GM15510 (cell line): ENCODE measurements around the gene HK1.

Source experiments
- POLR2A ChIP-seq: IDR thresholded peaks from 3 replicates; pipeline ENCODE4 v1.6.1; 2011; ENCODE audit warnings: borderline replicate concordance; ENCODE audit not compliant: insufficient read length; ENCODE audit errors: extremely low read depth

Gene HK1

DNA sequence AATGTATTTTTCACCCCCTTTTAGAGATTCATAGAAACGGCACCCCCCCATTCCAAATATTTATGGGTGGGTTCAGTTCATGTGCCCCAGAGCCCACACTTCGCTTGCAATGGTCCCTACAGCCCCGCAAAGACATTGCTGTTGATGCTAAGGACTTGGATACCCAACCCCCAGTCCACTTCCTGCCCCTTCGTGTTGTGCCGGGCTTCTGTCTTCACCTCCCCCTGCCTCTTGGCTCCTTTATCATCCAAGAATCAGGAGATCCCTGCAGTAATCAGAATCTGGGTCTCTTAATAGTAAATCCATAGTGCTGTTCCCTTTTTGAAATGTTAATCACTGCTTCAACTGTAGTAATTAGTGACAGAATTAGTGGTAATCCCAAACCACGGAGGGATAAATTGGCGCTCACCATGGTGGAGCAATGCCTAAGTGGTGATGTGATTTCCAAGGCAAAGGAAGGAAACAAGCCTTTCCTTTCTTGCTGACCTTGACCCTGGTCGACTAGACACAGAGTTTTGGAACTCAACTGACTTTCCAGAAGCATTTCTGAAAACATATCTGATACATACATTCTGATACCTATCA lies 67.7 kb downstream of the HK1 start:
- no peak for TF ChIP-seq POLR2A

DNA sequence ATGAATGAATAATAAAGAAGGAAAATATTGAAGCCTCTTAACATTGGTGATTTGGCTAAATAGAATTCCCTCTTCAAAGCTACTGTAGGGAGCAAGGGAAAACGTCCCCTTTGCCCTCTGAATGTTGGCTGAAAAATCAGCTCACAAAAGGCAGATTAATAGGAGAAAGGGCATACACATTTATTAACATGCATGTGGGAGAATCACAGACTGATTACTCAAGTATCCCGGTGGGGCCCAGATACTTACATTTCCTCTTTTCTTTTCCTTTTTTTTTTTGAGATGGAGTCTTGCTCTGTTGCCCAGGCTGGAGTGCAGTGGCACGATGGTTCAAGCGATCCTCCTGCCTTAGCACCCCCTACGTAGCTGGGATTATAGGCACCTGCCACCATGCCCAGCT lies 68.5 kb downstream of the HK1 start:
- no peak for TF ChIP-seq POLR2A

DNA sequence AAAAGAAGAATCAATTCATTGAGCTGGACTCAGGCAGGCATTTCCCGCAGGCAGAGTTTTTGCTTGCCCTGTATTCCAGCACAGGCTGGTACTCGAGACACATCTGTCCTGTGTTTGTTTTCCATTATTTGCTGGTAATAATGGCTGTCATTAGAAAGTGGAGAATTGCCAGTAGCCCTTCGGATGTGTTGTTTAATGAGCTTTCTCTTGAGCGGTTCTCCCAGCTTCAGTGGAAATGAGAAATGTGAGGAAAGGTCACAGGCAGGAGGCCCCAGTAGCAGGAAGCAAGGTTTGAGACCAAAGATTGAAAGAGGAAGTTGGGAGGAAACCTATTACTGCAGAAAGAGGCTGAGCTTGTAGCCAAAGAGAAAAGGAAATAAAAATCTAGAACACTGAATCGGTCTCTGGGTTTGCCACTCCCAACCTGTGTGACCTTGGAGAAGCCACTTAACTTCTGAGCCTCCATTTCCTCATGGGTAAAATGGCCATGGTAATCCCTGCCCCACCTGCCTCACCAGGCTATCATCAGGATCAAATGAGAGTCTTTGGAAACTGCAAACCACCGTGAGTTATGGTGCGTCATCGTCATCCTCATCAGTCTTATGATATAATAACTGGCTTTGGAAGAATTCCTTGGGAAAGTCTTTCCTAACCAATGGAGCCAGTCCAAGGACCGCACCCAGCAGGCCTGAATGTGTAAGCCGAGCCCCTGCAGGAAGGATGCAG lies 70.7 kb downstream of the HK1 start:
- no peak for TF ChIP-seq POLR2A

DNA sequence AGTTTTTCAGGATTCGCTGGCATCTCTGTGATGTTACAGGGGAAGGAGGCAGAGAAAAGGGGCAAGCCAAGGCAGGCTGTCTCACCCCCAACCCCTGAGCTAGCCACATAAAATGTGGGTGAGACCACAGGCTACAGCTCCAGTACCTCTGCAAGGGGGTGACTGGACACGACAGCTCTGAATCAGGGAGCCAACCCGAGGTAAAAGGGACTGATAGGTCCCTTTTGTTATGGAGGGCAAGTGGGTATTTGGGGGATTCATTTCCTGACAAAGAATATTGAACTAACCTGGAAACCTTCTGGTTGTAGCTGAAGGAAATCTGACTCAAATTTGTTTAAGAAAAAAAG lies 71.2 kb downstream of the HK1 start:
- TF ChIP-seq POLR2A = no peak

DNA sequence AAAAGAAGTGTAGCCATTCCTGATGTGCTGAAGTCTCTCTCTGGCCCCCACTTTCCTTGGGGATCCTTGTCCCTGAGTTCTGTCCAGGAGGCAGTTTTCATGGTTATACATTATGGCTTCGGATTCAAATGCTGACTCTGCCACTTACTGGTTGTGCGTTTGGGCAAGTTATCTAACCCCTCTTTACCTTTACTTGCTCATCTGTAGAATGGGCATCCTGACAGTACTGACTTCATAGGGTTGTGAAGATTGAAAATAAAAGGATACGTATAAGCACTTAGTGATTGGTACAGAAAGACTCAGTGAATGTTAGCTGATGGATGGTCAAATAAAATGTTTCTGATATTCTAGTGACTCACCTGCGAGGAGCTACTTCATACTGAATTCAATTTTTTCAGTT lies 73.3 kb downstream of the HK1 start:
- TF ChIP-seq POLR2A = no peak

DNA sequence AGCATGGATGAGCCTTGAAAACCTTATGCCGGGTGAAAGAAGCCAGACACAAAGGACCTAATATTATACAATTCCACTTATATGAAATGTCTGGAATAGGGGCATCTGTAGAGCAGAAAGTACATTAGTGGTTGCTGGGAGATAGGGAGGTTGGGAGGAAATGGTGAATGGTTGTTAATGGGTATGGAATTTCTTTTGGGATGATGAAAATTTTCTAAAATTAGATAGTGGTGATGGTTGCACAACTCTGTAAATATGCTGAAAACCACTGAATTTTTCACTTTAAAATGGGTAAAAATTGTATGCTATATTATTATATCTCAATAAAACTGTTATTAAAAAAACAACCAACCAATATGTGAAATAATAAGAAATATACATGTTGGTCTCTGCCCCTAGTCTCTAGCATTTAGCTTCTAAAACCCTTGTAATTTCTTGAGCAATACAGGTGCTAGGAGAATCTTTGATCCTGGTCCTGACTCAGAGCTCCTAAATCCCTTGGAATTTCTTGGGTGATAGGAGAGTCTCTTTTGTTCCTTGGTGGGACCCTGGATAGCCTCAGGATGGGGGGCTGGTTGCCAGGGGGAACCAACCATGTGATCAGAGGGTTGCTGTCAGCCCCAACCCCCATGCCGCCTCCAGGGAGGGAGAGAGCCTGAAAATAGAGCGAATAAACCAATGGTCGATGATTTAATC lies 74.4 kb downstream of the HK1 start:
- no peak for TF ChIP-seq POLR2A

DNA sequence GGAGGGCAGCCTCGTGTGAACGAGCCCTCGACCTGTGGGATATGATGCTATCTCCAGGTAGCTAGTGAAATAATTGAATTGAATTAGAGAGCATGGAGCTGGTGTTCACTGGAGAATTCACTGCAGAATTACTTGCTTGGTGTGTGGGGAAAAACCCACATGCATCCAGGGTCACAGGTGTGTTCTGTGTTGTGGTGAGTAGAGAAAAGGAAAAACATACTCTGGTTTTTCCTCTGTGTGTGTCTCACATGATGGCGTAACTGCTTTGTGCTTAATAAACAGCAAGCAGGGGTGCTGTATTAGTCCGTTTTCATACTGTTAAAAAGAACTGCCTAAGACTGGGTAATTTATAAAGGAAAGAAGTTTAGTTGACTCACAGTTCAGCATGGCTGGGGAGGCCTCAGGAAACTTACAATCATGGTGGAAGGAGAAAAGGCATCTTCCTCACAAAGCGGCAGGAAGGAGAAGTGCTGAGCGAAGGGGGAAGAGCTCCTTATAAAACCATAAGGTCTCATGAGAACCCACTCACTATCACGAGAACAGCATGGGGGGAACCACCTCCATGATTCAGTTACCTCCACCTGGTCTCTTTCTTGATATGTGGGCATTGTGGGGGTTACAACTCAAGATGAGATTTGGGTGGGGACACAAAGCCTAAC lies 75.8 kb downstream of the HK1 start:
- TF ChIP-seq POLR2A = no peak

DNA sequence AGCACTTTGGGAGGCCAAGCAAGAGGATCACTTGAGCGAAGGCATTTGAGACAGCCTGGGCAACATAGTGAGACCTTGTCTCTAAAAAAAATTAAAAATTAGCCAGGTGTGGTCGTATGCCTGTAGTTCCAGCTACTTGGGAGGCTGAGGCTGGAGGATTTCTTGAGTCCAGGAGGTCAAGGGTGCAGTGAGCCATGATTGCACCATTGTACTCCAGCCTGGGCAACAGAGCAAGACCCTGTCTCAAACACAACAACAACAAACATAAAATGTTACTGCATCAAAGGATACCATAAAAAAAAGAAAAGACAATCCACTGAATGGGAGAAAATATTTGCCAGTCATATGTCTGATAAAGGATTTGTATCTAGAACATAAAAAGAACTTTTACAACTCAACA lies 77.9 kb downstream of the HK1 start:
- no peak for TF ChIP-seq POLR2A

DNA sequence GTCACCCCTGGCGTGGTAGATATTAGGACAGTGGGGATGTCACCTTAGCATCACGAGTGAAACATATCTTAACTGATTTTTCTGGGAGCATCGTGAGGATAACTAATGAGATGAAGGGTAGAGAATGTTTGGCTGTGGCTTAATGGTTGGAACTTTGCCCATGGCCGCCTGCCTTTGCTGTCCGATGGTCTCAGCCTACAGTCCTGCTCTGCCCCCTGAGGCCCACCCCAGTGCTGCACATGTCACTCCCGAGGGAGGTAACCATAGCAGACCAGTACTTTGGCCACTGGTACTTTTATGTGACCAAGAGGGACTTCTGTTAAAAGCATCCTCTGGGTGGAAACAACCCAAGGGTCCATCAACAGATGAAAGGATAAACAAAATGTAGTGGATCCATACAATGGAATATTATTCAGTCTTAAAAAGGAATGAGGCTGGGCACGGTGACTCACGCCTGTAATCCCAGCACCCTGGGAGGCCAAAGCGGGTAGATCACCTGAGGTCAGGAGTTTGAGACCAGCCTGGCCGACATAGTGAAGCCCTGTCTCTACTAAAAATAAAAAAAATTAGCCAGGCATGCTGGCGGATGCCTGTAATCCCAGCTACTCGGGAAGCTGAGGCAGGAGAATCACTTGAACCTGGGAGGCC lies 80.0 kb downstream of the HK1 start:
- TF ChIP-seq POLR2A = no peak

- TF ChIP-seq POLR2A = no peak
These were observed 80.9 kb downstream of the HK1 start for GRCh38 chr10:69359148-69359547.

DNA sequence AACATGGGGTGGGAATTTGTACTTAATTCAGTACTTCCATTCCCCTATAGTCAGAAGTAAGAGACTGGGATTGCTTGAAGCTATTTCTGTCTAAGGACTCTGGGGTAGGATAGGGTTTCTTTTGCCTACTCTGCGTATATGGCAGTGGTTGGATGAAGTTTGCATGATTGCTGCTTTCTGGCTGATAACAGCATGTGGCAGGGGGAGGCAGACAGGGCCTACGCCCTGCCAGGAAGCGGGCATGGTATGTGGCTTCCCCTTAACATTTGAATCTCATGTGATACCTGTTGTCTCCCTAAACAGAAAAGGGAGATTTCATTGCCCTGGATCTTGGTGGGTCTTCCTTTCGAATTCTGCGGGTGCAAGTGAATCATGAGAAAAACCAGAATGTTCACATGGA lies 81.3 kb downstream of the HK1 start:
- TF ChIP-seq POLR2A = no peak

GRCh38 chr10:69360485-69361302 lies 82.4 kb downstream of the HK1 start:
- no peak for TF ChIP-seq POLR2A

DNA sequence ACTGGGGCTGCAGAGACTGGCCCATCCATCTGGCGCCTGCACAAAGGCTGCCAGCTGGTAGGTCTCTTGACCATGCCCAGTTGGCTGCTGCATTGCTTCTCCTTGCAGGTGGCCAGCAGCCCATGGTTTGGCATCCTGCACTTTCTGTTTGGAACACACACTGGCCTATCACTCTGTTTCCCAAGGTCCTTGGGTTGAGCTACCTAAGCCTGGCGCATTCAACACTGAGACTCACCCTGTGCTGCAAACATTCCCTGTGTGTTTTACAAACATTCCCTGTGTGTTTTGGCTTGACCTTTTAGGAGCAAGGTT lies 83.0 kb downstream of the HK1 start:
- TF ChIP-seq POLR2A = no peak

- no peak for TF ChIP-seq POLR2A
These were observed 84.2 kb downstream of the HK1 start for GRCh38 chr10:69362471-69362954.

DNA sequence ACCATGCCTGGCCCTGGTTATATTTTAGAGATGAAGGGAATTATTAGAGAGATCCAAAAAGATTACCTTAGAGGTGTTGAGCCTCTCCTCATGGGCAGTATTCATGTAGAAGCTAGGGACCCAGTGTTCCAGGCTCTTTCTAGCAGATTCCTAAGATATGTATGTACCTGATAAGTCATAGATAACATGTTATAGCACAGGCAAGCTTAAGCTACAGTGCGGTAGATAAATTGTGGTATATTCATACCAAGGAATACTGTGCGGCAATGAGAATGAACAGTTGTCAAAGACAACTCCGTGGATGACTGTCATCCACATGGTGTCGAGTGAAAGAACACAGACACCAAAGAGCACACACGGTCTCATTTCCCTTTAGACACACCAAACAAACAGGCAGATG lies 85.4 kb downstream of the HK1 start:
- no peak for TF ChIP-seq POLR2A

DNA sequence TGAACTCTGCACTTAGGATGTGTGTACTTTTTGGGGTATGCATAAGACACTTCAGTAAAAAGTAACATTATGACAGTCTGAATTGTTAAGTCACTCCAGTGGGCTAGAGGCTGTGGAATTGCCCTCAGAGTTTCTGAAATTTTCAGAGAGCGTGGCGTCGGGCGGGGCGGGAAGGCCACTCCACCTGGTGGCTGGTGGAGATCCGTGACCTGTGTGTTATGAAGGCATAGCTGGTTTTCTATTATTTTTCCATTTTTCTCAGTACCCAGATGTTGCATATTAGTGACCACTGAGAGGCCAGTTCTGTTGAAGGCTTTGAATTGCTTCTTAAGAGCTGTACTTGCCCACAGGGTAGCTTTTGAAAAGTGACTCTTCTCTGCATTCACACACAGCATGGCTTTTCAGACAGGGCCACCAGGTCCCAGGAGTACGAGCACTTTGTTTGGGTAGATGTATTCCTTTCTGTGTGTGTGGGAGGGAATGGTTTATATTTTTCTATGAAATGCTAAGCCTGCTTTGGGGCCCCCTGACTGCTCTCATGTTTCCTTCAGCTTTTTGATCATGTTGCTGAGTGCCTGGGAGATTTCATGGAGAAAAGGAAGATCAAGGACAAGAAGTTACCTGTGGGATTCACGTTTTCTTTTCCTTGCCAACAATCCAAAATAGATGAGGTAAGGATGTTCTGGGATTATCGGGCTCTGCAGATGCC lies 86.1 kb downstream of the HK1 start:
- TF ChIP-seq POLR2A = no peak
